Activated CD4-positive, alpha-beta T cell treated with anti-CD3 and anti-CD28 coated beads, Interleukin-2, amount 50 U/mL, for 24 hours (primary cell): ENCODE measurements around the gene OR1J2.
"Not testable (repeated sequence)": the region's sequence is repeated elsewhere in the genome, so short reads cannot be mapped to it uniquely, and the experiment has no call there.

Source experiments
- DNase-seq, 2 donors: peaks; one replicate each; pipeline ENCODE4 v3.0.0-alpha.2; 2020; ENCODE audit warnings: low read depth in 1 of 2, low spot score in 1 of 2

Gene OR1J2, protein sequence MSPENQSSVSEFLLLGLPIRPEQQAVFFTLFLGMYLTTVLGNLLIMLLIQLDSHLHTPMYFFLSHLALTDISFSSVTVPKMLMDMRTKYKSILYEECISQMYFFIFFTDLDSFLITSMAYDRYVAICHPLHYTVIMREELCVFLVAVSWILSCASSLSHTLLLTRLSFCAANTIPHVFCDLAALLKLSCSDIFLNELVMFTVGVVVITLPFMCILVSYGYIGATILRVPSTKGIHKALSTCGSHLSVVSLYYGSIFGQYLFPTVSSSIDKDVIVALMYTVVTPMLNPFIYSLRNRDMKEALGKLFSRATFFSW

GRCh38 chr9:122510502-122510901 lies at the start of gene OR1J2:
TSS of gene OR1J2 (plus strand) at chr9:122510802. CDS start at chr9:122510802, 0 bp downstream.
- no peak for DNase-seq

- no peak for DNase-seq
Measured at GRCh38 chr9:122463828-122464632, 46.6 kb upstream of the OR1J2 start.

GRCh38 chr9:122464633-122465567 lies 45.7 kb upstream of the OR1J2 start:
- peak; percentile 20 to 65 for DNase-seq

DNA sequence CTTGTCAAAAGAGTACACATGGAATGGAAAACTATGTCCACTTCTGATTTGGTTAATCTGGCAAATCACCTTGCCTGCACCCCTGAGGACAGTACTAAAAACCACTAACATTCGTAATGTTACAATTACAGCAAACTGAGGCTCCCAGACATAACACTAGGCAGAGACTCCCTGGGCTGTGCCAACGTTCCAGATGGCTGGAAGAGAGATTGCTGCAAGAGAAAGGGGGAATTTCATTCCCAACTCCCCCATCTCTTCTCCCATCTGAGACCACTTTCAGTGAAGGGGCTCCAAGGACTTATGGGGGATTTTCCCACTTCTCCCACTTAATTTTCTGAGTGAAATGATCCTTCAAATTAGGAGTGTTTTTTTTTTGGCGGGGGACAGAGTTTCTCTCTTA lies 44.1 kb upstream of the OR1J2 start:
- no peak for DNase-seq

- DNase-seq = no peak
Measured at GRCh38 chr9:122468735-122469134, 41.9 kb upstream of the OR1J2 start.

- DNase-seq = no peak
Measured at GRCh38 chr9:122474561-122474960, 36.0 kb upstream of the OR1J2 start.

- DNase-seq = no peak
Measured at GRCh38 chr9:122475717-122476116, 34.9 kb upstream of the OR1J2 start.

DNA sequence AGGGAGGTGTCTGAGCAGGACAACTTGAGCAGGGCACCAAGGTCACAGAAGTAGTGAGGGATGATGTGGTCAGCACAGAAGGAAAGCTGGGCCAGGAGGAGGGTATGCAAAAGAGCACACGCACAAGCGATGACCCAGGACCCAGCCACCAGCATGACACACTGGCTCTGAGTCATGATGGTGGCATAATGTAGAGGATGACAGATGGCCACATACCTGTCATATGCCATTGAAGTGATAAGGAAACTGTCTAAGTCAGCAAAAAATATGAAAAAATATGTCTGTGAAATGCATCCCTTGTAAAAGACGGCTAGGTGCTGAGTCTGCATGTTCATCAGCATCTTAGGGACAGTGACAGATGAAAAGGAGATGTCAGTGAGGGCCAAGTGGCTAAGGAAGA lies 33.3 kb upstream of the OR1J2 start:
- no peak for DNase-seq

- no peak for DNase-seq
Measured at GRCh38 chr9:122477826-122478225, 32.8 kb upstream of the OR1J2 start, which contains the start of gene OR1J1. TSS of gene OR1J1 (minus strand) at chr9:122477926. CDS start at chr9:122477926, 0 bp downstream.

- no peak for DNase-seq
Measured at GRCh38 chr9:122479062-122479461, 31.5 kb upstream of the OR1J2 start.

GRCh38 chr9:122498883-122499288 lies 11.7 kb upstream of the OR1J2 start:
- peak in 1 of 2 donors; percentile 6 for DNase-seq

DNA sequence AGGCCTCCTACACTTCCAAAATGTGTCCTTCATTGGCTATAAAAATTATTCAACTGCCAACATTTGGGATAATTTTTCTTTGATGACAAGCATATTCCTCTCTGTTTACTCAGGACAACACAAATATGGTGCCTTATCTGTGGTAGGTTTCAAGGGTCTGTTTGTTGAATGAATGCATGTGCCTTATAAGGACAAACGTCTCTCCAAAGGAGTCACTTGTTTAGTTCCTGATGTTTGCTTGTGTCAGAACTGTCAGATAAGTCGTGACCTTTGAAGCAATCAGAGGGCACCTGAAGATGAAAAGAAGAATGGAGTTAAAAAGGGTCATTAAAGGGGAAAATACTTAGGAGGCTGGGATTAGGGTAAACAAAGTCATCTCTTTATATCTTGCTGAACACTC lies 3.6 kb upstream of the OR1J2 start:
- DNase-seq = no peak

GRCh38 chr9:122518226-122518625 lies 7.6 kb downstream of the OR1J2 start:
- no peak for DNase-seq

DNA sequence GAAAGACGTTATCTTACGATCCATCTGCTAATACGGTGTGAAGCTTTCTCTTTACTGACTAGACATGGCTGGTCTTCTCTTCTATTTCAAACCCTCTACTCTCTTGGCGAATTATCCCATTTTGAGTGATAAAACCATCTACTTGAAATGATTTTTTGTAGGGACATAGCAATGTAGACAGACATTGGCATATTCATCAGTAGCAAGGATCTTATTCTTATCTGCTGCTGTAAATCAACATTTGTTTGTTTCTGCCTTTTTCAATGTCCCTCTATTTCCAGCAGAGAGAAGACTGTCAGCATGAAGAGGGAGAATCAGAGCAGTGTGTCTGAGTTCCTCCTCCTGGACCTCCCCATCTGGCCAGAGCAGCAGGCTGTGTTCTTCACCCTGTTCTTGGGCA lies 8.2 kb downstream of the OR1J2 start, which contains the start of gene OR1J4:
Gene OR1J4, plus strand, starts transcription at position 301 of the 400 bp plus-strand sequence. Its CDS starts 0 bp downstream, at position 301.
- no peak for DNase-seq

DNA sequence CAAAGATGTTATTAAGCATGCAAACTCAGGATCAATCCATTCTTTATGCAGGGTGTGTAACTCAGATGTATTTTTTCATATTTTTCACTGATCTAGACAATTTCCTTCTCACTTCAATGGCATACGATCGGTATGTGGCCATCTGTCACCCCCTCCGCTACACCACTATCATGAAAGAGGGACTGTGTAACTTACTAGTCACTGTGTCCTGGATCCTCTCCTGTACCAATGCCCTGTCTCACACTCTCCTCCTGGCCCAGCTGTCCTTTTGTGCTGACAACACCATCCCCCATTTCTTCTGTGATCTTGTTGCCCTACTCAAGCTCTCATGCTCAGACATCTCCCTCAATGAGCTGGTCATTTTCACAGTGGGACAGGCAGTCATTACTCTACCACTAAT lies 8.8 kb downstream of the OR1J2 start:
- DNase-seq = no peak

- DNase-seq = peak in 1 of 2 donors; percentile 24
Measured at GRCh38 chr9:122526602-122527001, 16.0 kb downstream of the OR1J2 start.

- no peak for DNase-seq
Measured at GRCh38 chr9:122527193-122527592, 16.6 kb downstream of the OR1J2 start, which contains the start of gene OR1N1. TSS of gene OR1N1 (minus strand) at chr9:122527293. CDS start at chr9:122527293, 0 bp downstream.

- DNase-seq = not testable (repeated sequence)
Measured at GRCh38 chr9:122531157-122531556, 20.6 kb downstream of the OR1J2 start.

DNA sequence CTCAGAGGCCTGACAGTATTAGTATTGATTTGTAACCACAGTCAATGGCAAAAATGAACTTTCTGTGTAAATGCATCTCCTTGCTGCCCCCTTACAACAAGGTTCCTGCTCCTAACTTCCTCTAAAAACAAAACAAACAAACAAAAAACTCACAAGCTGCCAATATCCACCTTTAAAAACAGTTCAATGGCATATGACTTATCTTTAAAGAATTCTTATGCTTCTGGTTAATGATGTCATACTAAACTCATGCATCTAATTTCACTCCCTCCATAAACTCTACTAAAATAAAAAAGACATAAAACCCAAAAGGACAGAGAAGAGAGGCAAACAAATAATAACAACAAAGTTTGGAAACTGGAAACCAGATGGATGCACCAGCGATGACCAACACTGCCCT lies 25.5 kb downstream of the OR1J2 start:
- DNase-seq = no peak

GRCh38 chr9:122537066-122537465 lies 26.5 kb downstream of the OR1J2 start:
- DNase-seq = not testable (repeated sequence)

DNA sequence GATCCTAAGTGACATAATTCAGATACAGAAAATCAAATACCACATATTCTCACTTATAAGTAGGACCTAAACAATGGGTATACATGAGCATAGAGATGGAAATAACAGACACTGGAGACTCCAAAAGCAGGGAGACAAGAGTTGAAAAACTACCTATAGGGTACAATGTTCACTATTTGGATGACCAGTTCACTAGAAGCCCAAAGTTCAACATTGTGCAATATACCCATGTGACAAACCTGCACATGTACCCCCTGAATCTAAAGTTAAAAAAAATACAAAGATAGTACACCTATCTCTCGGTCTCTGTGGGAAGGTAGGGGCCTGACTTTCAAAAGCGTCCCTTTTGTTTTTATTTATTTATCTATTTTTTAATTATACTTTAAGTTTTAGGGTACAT lies 28.2 kb downstream of the OR1J2 start:
- DNase-seq = no peak
